ENCODE measurements around the gene TBX21.

Gene TBX21

GRCh38 chr17:47713980-47714700, 18.9 kb upstream of the TBX21 start:
- no peak for DNase-seq

GRCh38 chr17:47714773-47715396, 18.2 kb upstream of the TBX21 start:
- no peak for DNase-seq

GRCh38 chr17:47715669-47716325, 17.2 kb upstream of the TBX21 start:
- DNase-seq: no peak

GRCh38 chr17:47716375-47716774, 16.7 kb upstream of the TBX21 start:
- no peak for DNase-seq

- peak; percentile 60 for DNase-seq
These were observed 15.8 kb upstream of the TBX21 start for GRCh38 chr17:47717261-47717697.

GRCh38 chr17:47717979-47718621, 14.9 kb upstream of the TBX21 start:
- peak; percentile 59 for DNase-seq

GRCh38 chr17:47718634-47719405, 14.2 kb upstream of the TBX21 start:
- no peak for DNase-seq

- DNase-seq: peak; percentile 66
These were observed 13.5 kb upstream of the TBX21 start for GRCh38 chr17:47719411-47720152.

- DNase-seq: no peak
These were observed 12.8 kb upstream of the TBX21 start for GRCh38 chr17:47720196-47720595.

GRCh38 chr17:47720754-47721533, 12.1 kb upstream of the TBX21 start:
- peak; percentile 96 for DNase-seq

GRCh38 chr17:47721725-47722124, 11.3 kb upstream of the TBX21 start:
- DNase-seq: no peak

- DNase-seq: no peak
These were observed 8.3 kb upstream of the TBX21 start for GRCh38 chr17:47724705-47725104.

- DNase-seq: no peak
These were observed 7.5 kb upstream of the TBX21 start for GRCh38 chr17:47725446-47726111.

- DNase-seq: no peak
These were observed 6.0 kb upstream of the TBX21 start for GRCh38 chr17:47726796-47727703.

- peak; percentile 2 for DNase-seq
These were observed 5.4 kb upstream of the TBX21 start for GRCh38 chr17:47727704-47728036.

- DNase-seq: no peak
These were observed 4.7 kb upstream of the TBX21 start for GRCh38 chr17:47728214-47728877.

- DNase-seq: no peak
These were observed 3.6 kb upstream of the TBX21 start for GRCh38 chr17:47729476-47729875.

- peak; percentile 6 for DNase-seq
These were observed 2.4 kb upstream of the TBX21 start for GRCh38 chr17:47730681-47731080.

- DNase-seq: no peak
These were observed 1.6 kb upstream of the TBX21 start for GRCh38 chr17:47731396-47731795.
